Ectodermal cell (in vitro differentiated cells): ENCODE measurements around the gene AKAP6.
"Not testable (repeated sequence)": the region's sequence is repeated elsewhere in the genome, so short reads cannot be mapped to it uniquely, and the experiment has no call there.

Experiments used
- H3K27ac ChIP-seq: 2 replicates; pipeline ENCODE4 v1.7.0; 2013; ENCODE audit warnings: mild to moderate bottlenecking, low read depth, low read length; ENCODE audit not compliant: insufficient read depth, poor library complexity, severe bottlenecking
- H3K27me3 ChIP-seq: 2 replicates; pipeline ENCODE4 v1.7.0; 2013; ENCODE audit warnings: mild to moderate bottlenecking, low read length; ENCODE audit not compliant: insufficient read depth, control insufficient read depth, poor library complexity, severe bottlenecking
- H3K36me3 ChIP-seq: one replicate; pipeline ENCODE4 v1.7.0; 2013; ENCODE audit warnings: low read length; ENCODE audit not compliant: control insufficient read depth, insufficient read depth
- H3K4me1 ChIP-seq: one replicate; pipeline ENCODE4 v1.7.0; 2013; ENCODE audit warnings: low read length; ENCODE audit not compliant: control insufficient read depth, insufficient read depth
- H3K4me3 ChIP-seq: 2 replicates; pipeline ENCODE4 v1.7.0; 2013; ENCODE audit warnings: low read depth, low read length, control low read depth; ENCODE audit not compliant: insufficient read depth
- H3K9me3 ChIP-seq: 2 replicates; pipeline ENCODE4 v1.7.0; 2013; ENCODE audit warnings: mild to moderate bottlenecking, low read length, moderate library complexity; ENCODE audit not compliant: control insufficient read depth
- WGBS, 2 experiments: methylation state at CpG; one replicate each; pipeline ENCODE4 v1.1.7; 2013; ENCODE audit warnings: missing lambda C conversion rate in 2 of 2; 5-methylcytosine and 5-hydroxymethylcytosine counted together

The AKAP6 gene

DNA sequence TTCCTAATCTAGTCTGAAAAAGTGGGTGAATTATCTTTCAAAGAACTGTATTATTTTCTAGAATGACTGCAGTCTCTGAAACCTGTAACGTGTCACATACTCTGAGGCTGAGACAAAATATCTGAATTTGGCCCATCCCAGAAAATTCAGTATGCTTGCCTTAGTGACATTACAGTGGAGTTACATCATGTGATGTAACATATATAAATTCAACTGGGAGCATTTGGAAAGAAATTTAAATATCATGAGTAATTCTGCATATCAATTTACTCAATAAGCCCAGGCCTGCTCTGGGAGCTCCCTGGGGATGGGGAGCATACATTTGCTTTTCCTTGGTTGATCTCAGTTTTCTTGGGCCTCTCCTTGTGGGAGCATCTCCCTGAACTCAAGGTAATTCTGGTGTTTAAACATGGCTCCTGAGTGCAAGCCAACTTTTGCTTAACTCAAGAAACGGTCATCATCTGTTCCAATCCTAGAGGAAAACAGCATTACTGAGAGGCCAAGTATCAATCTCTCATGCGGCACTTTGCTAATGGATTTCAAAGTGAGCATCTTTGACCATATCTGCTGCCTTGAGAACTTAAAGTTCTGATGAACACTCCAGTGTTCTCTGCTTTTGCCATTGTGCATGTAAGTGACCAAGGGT, 54.4 kb downstream of the AKAP6 start:
- no peaks in the 10 kb centered on the region for H3K27me3 ChIP-seq
- WGBS, 2 experiments, result 95% methylated on average over 3 of the region's 3 CpGs
- H3K27ac ChIP-seq, result no peak overlapping the region
- no peaks in the 10 kb centered on the region for H3K36me3 ChIP-seq
- H3K9me3 ChIP-seq, result no peaks in the 10 kb centered on the region
- no peaks in the 10 kb centered on the region for H3K4me1 ChIP-seq
- no peak overlapping the region for H3K4me3 ChIP-seq

- Histone ChIP-seq H3K9me3 (no peaks in the 10 kb centered on the region), H3K4me1 (no peaks in the 10 kb centered on the region), H3K4me3 (no peak overlapping the region), H3K27me3 (no peaks in the 10 kb centered on the region), H3K36me3 (no peaks in the 10 kb centered on the region), H3K27ac (no peak overlapping the region)
- WGBS, 2 experiments, result 91 to 92% methylated on average over 2 of the region's 2 CpGs
Measured at GRCh38 chr14:32384464-32384863, 55.4 kb downstream of the AKAP6 start.

GRCh38 chr14:32387295-32387694, 58.2 kb downstream of the AKAP6 start:
- H3K36me3 ChIP-seq, H3K27ac ChIP-seq, H3K4me1 ChIP-seq, H3K27me3 ChIP-seq, H3K4me3 ChIP-seq, H3K9me3 ChIP-seq: not testable (repeated sequence)
- WGBS, 2 experiments, result no CpG with 5 or more reads among the region's 2 CpGs

- WGBS, 2 experiments, result 92 to 93% methylated on average over 1 of the region's 1 CpG
- no peaks in the 10 kb centered on the region for H3K36me3 ChIP-seq
- no peaks in the 10 kb centered on the region for H3K9me3 ChIP-seq
- H3K4me1 ChIP-seq, result no peaks in the 10 kb centered on the region
- H3K27me3 ChIP-seq, result no peaks in the 10 kb centered on the region
- H3K4me3 ChIP-seq, result no peak overlapping the region
- H3K27ac ChIP-seq, result no peak overlapping the region
Measured at GRCh38 chr14:32393119-32393518, 64.0 kb downstream of the AKAP6 start.

- no peaks in the 10 kb centered on the region for H3K4me1 ChIP-seq
- H3K9me3 ChIP-seq, result no peaks in the 10 kb centered on the region
- 92 to 100% methylated on average over 1 of the region's 1 CpG for WGBS, 2 experiments
- H3K27ac ChIP-seq, result no peak overlapping the region
- H3K36me3 ChIP-seq, result no peaks in the 10 kb centered on the region
- no peak overlapping the region for H3K4me3 ChIP-seq
- no peaks in the 10 kb centered on the region for H3K27me3 ChIP-seq
Measured at GRCh38 chr14:32394038-32394437, 64.9 kb downstream of the AKAP6 start.

- Histone ChIP-seq H3K27me3 (no peaks in the 10 kb centered on the region), H3K9me3 (no peaks in the 10 kb centered on the region), H3K27ac (no peak overlapping the region), H3K4me1 (no peaks in the 10 kb centered on the region), H3K36me3 (no peaks in the 10 kb centered on the region), H3K4me3 (no peak overlapping the region)
Measured at GRCh38 chr14:32396885-32397284, 67.8 kb downstream of the AKAP6 start.

DNA sequence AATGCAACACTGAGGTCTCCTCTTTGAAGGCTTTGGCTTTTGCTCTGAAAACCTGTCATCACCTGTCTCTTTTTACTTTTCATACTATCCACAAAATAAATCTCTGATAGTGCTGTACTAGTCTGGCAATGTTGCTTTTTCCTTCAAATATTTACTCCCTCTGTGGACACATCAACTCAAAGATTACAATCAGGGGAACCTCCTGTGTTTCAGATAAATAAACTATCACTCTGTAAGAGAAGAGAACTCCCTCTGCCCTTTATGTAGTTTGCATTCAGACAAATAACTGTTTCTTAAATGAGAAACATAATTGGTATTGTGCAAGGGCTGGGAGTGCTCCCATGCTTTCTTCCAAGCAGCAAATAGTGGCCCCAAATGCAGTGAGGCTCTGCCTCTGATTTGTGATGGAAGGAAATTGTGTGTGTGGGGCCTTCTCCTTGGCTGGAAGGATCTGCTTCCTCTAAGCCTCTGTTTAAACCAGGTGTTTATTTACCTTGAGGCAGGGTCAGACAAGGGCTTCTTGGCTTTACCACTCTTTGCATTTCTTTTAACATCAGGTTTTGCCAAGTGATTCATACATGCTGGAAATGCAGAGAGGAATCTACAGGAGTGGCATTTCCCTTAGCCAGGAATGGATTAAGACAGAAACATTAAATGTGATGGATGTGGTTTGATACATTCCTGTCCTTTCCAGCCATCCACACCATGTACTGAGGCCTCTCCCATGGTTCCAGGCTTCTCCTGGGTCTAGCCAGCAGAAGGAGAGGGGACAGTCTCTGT, 69.0 kb downstream of the AKAP6 start:
- Histone ChIP-seq H3K9me3 (no peaks in the 10 kb centered on the region), H3K36me3 (no peaks in the 10 kb centered on the region), H3K27ac (no peak overlapping the region), H3K4me3 (no peak overlapping the region), H3K27me3 (no peaks in the 10 kb centered on the region), H3K4me1 (no peaks in the 10 kb centered on the region)

DNA sequence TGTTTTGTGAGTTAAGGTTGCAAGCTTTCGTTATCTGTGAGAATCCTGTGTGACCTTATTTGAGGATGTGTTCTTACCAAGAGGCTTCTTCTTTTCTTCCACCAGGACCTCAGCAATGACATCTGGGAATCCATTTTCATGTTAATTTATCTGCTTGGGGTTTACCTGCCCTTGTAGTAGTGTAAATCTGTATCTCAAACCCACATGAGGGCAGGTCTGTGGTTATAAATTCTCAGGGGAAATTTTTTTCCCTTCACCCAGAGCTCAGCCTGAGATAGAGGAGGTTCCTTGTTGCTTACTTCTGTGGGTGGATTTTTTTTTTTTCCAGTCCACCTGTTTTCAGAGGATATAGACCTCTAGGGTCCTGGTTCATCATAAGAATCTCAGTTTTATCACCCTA, 70.8 kb downstream of the AKAP6 start:
- H3K27ac ChIP-seq, result no peak overlapping the region
- no peaks in the 10 kb centered on the region for H3K4me1 ChIP-seq
- whole genome bisulfite sequencing, 2 experiments, result 86 to 96% methylated on average over 1 of the region's 1 CpG
- H3K4me3 ChIP-seq, result no peak overlapping the region
- no peaks in the 10 kb centered on the region for H3K36me3 ChIP-seq
- no peaks in the 10 kb centered on the region for H3K27me3 ChIP-seq
- H3K9me3 ChIP-seq, result no peaks in the 10 kb centered on the region

GRCh38 chr14:32400480-32400879, 71.4 kb downstream of the AKAP6 start:
- H3K4me3 ChIP-seq, result no peak overlapping the region
- no peak overlapping the region for H3K27ac ChIP-seq
- H3K9me3 ChIP-seq, result no peaks in the 10 kb centered on the region
- no CpG with 5 or more reads among the region's 1 CpG for WGBS, 2 experiments
- no peaks in the 10 kb centered on the region for H3K27me3 ChIP-seq
- no peaks in the 10 kb centered on the region for H3K4me1 ChIP-seq
- H3K36me3 ChIP-seq, result no peaks in the 10 kb centered on the region

DNA sequence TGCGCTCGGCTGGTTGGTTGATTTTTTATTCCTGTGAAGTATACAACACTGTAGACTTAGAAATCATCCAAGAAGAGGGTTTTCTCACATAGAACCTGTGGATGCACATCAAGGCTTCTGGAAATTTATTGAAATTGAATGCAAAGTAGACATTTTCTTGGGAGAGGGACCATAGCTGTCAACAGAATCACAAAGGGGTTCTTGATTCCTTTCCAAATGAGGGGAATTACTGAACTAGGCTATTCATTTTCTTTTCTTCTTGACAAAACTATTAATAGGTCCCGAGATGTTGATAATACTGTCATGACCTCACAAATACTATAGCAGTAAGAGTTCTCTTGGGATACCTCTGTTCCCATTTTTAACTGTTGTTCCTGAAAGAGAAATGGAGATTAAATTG, 73.9 kb downstream of the AKAP6 start:
- H3K27me3 ChIP-seq, result no peaks in the 10 kb centered on the region
- no peaks in the 10 kb centered on the region for H3K9me3 ChIP-seq
- H3K27ac ChIP-seq, result no peak overlapping the region
- WGBS, 2 experiments, result 88 to 90% methylated on average over 2 to 3 of the region's 3 CpGs
- no peak overlapping the region for H3K4me3 ChIP-seq
- no peaks in the 10 kb centered on the region for H3K36me3 ChIP-seq
- H3K4me1 ChIP-seq, result no peaks in the 10 kb centered on the region
